Stimulated activated CD8-positive, alpha-beta memory T cell treated with anti-CD3 and anti-CD28 coated beads, Interleukin-7, amount 100 ng/mL, for 24 hours (primary cell): Measurements from ENCODE around the gene SLC22A23.
"Not testable (repeated sequence)": the region's sequence is repeated elsewhere in the genome, so short reads cannot be mapped to it uniquely, and the experiment has no call there.

Source experiments
- DNase-seq: peaks from one replicate; pipeline ENCODE4 v3.0.0-alpha.2; 2020; ENCODE audit warnings: low read depth

The SLC22A23 gene

GRCh38 chr6:3384241-3385143 is 72.4 kb downstream of the SLC22A23 start:
- DNase-seq: no peak

- DNase-seq: no peak
These were observed 73.3 kb downstream of the SLC22A23 start for GRCh38 chr6:3383525-3383924.

- DNase-seq: no peak
These were observed 74.2 kb downstream of the SLC22A23 start for GRCh38 chr6:3382326-3383279.

- DNase-seq: no peak
These were observed 75.5 kb downstream of the SLC22A23 start for GRCh38 chr6:3381233-3381921.

- DNase-seq: no peak
These were observed 76.3 kb downstream of the SLC22A23 start for GRCh38 chr6:3380344-3381232.

- no peak for DNase-seq
These were observed 77.3 kb downstream of the SLC22A23 start for GRCh38 chr6:3379482-3380060.

- not testable (repeated sequence) for DNase-seq
These were observed 78.0 kb downstream of the SLC22A23 start for GRCh38 chr6:3378808-3379207.

- DNase-seq: not testable (repeated sequence)
These were observed 78.5 kb downstream of the SLC22A23 start for GRCh38 chr6:3378398-3378782.

GRCh38 chr6:3377536-3378397 is 79.1 kb downstream of the SLC22A23 start:
- DNase-seq: no peak

GRCh38 chr6:3376893-3377535 is 79.8 kb downstream of the SLC22A23 start:
- DNase-seq: no peak

GRCh38 chr6:3376064-3376463 is 80.8 kb downstream of the SLC22A23 start:
- DNase-seq: no peak

- no peak for DNase-seq
These were observed 83.2 kb downstream of the SLC22A23 start for GRCh38 chr6:3373597-3374203.

- DNase-seq: no peak
These were observed 83.8 kb downstream of the SLC22A23 start for GRCh38 chr6:3372912-3373554.

- no peak for DNase-seq
These were observed 84.5 kb downstream of the SLC22A23 start for GRCh38 chr6:3372184-3372846.

- DNase-seq: no peak
These were observed 85.5 kb downstream of the SLC22A23 start for GRCh38 chr6:3371222-3371949.

- DNase-seq: no peak
These were observed 86.3 kb downstream of the SLC22A23 start for GRCh38 chr6:3370361-3371221.
